Endometrial microvascular endothelial cells (primary cell): ENCODE measurements around the gene TAS2R41. TPM values are rescaled to one million over a fixed set of nuclear protein-coding genes. Genes with fewer than 3 reads are reported as not detected.

Experiments
- in situ Hi-C: cut with HindIII; loops from 2 replicates; pipeline ENCODE4 v1.10.0; 2017; ENCODE audit warnings: low sequenced_read_pairs, low pct_unique_long_range_greater_than_20kb; ENCODE audit errors: inconsistent ontology term
- total RNA-seq: library from RNA; depleted of rRNA; stranded (reverse); fragments of >200 nt; gene quantifications from one replicate; pipeline ENCODE4 v1.2.3, GENCODE V29; 2015; ENCODE audit errors: inconsistent ontology term

The TAS2R41 gene
- total RNA-seq, 1 donor from 2014 or later, result not detected

DNA sequence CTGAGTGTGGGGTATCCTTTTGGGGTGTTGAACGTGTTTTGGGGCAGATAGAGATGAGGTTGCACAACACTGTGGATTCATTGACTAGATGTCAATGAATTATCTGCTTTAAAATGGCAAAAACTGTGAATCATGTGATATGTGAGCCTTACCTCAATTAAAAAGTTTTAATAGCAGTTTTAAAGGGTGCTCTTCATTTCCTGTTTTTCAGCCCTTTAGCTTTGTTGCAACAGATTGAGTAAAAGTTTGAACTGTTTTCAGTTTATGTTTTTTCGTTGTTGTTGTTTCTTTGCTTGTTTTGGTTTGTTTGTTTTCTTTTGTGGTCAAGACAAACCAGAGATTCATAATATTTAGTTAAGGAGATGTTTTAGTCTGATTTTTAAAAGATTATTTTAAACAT is 9.4 kb downstream of the TAS2R41 start:
- in situ Hi-C loops, result no loop called here

DNA sequence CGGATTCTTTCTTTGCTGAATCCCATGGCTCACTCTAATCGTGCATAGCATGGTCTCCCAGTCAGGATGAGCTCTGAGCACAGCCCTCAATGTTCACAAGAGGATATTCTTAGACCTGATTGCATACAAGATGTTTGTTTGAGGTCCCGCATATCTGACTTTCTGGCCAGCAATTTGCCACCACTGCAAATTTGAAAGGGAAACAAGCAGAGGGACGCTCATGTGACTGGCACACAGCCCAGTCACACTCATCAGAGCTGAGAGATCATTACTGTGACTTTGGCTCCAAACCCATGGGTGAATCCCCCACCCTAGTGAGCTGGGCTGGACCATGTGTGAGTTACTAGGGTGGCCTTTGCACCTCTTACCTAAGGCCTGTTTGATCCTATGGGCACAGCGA is 9.9 kb downstream of the TAS2R41 start:
- in situ Hi-C loops, result no loop called here

DNA sequence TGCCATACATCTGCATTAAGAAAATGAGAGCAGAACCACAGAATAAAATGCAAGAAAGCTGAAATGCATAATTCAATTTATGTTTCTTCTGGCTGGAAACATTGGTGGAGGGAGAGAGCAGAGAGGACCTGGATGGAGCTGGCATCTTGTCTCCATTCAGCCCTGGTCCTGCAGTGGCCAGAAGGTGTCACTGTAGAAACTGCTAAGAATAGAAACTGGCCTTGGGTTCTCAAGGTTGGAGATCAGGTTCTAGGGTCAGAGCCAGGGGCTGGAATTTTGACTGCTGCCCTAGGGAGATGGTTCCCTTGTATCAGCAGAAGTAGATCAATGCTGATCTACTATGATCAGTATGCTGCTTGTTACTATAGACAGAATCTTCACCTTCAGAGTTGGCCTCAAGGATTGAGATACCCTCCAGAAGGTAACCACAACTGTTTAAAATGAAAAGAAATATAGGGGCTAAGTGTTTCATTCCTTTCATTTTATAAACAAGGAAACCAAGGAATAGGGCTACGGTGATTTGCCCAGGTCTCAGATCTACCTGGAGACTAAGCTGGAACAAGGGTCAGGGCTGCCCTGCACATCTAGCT is 13.1 kb downstream of the TAS2R41 start:
- in situ Hi-C loops, result no loop called here

DNA sequence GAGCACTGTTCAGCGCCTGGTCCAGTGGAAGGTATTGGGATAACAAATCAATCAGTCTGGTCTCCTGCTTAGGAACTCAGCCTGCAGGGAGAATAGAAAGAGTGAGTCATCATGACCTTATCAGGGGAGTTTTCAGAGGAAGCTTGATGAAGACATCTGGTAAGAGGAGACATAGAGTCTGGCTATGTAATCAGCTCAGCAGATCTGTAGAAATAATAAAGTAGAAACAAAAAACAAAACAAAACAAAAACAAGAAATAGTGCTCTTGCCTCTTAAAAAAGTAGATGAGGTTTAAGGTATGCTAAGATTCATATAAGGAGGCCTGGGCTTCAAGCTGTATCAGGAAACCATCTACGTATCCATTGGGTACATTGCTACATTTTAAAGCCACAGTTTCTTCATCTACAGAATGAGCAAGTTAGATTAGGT is 14.4 kb downstream of the TAS2R41 start:
- in situ Hi-C loops, result no loop called here

DNA sequence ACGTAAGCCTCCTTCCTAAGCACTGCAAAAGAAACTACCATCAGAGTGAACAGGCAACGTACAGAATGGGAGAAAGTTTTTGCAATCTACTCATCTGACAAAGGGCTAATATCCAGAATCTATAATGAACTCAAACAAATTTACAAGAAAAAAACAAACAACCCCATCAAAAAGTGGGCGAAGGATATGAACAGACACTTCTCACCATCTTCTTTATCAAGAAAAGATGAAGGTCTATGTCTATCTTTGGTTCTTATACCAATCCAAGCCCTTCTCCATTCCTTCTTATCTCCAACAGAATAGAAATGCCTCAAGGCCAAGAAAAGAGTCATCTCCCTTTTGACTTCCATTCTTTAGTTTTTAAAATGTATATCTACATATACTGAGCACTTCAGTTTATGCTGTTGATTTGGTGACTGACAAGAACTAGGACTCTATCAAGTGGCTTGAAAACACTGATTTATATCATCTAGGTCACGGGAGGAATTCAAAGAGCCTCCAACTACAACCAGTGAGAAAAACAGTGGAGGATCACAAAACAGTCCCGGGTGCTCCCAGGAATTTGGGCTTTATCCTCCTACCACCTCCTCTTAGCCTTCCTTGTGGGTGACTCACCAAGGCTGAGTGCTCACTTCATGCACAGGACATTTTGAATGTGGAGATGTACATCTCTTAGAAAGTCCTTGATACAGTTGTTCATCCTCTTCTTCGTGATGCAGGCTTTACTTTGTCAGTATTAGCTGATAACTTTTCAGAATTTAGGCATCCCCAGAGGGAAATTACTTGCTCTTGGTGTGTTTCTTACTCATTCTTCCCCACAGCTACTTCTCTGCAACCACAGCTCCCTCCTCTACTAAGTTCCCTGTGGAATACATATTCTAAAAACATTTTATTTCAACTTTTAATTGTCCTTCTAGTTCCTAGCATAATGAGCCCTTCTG is 15.4 kb downstream of the TAS2R41 start:
- in situ Hi-C loops, result no loop called here

DNA sequence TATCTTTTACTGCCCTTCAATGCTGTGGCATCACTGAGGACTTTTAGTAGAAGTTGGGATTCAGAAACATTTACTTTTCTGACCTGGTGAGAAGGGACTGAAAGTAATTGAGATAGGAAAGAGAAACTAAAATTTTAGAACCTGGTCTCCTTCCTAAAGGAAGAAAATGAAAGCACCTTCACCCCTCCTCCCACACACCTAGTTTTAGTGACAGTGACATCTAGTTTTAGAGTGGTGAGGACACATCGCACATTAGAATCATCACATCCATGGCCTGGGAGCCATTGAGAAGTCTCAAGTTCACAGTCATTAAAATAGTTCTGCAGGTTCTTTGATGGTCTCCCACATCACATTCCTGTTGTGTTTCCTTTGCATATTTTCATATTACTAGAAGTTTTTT is 16.1 kb downstream of the TAS2R41 start:
- in situ Hi-C loops, result no loop called here

DNA sequence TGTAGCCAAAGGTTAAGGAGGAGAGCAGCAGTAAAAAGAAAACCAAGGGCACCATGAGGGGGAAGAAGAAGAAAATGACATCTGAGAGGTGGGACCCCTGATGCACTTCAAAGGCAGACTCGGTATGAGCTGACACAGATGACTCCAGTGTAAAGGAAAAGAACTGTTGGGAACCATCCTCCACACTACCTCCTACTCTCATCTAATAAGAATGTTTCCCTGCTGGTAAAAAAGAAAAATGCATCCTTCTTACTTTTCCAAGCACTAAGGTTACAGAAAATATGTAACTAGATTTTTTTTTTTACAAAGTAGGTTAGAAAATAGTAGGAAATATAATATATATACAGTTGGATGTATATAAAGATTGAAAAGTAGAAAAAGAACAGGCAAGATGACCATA is 16.9 kb downstream of the TAS2R41 start:
- in situ Hi-C loops, result no loop called here

DNA sequence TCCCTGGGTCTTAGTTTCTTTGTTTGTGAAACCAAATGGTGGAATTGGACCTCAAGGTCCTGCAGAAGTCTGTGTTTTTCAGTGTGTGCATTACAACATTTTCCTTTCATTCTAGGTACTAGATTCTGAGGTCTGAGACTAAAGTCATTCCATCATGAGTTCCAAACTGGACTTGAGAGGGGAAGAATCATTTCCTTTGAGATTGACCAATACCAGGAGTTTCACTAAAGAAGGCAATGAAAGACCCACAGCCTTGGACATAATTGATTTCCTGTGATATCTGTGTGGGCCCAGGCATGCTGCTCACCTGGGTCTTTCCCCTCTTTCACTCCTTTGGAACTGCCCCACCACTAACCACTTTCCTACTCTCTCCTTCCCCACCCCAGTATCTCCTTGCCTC is 18.2 kb downstream of the TAS2R41 start:
- in situ Hi-C loops, result no loop called here

DNA sequence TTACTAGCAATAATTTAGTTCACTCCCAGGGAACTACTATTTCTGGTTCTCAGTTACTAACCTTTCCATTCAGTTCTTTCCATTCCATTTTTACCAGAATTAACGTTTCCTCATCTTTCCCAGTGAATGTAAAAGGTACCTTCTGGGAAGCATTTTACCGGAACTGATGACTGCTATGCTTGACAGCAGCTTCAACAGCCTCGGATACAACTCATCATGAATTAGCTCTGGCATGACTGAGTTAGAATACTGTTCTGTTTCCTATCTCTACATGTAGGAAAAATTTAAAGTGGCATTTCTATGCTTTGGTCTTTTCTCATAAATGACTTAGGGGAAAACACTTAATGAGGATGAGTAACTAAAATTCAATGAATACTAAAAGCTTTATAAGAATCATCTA is 18.6 kb downstream of the TAS2R41 start:
- in situ Hi-C loops, result no loop called here

DNA sequence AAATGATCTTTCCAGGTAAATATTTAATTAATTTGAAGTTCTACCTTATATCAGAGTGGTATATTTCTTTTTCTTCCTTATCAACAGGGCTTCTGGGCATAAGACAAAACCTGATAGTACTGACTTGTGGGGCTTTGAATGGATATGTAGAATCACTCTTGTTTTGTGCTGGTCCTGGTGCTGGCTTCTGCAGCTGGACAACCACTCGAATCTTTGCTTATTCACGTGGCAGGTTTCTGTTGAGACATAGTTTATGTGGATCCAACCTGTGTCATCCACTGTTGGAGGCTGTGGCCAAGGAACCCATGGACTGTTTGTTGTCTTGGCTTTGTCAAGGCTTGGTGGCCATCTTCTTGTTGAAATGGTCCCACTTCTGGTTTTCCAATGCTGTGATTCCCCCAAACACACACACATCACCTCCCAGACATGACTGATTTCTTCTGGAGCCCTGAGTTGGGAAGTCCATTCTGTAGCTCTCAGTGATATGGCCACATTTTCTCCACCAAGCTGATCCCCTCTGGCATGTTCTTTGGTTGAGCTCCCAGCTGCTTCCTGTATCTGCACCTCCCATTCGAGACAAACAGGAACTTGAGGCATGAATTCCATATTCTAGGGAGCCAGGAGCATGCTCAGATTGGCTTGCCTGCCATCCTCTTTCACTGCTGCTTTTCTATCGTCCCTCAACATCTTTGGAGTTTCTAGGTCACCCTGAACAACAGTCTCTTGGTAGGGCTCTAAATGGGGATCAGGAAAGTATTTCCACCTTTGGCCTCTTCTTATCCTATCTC is 19.5 kb downstream of the TAS2R41 start:
- in situ Hi-C loops, result no loop called here

DNA sequence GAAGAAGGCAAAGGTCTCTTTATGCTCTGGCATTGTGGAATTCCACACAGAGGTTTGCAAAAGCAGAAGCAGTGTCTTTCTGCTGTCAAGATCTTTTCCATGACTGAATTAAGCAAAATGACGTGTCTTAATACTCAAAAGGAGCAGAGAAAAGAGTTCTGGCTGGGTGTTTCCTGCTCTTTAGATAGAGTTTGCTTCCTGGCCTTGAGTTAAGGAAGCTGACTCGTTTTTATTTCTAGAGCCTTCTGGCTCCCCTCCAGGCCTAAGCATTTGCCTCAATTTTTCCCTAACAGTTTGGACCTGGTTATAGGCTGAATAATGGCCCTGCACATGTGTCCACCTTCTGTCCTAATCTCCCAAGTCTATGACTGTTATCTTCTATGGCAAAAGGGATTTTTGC is 21.6 kb downstream of the TAS2R41 start:
- in situ Hi-C loops, result no loop called here

DNA sequence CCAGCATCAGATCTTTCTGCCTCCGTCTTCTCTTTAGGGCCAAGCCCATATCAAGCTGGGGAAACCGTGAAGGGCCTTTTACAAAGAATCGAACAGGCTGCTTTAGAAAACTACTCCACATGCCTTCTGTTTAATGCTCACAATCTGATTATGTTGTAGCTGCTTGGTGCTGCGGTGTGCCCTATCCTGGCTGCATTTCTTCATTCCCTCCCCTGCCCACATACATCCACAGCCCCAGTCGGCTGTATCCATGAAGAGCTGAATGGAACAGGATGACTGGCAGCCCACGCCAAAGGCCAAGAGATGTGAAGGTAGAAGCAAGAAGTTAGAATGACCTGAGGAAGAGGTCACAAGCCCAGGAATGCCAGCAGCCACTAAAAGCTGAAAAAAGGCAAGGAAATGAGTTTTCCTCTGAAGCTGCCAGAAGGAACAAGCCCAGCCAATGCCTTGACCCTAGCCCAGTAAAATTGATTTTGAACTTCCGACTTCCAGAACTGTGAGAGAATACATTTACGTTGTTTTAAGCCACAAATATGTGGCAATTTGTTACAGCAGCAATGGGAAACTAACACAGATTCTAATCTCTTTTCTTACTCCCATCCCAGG is 22.2 kb downstream of the TAS2R41 start:
- in situ Hi-C loops, result no loop called here

DNA sequence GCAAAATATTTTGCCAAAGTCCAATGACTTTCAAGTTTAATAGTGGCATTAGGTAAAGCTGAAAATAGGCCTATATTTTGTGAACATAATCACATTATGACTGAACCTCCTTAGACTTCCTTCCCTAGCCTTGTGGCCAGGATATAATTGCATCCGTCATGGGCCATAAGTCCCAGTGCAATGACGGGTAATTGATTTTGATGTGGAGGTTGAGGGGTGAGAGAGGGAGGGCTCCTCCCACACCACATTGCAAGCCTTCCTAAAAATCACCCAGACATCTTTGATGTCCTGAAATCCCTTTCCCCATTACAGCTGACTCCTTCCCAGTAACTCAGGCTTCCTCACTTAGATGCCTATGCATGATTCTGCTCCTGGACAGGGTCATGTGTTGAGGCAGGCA is 25.6 kb downstream of the TAS2R41 start:
- in situ Hi-C loops, result no loop called here

DNA sequence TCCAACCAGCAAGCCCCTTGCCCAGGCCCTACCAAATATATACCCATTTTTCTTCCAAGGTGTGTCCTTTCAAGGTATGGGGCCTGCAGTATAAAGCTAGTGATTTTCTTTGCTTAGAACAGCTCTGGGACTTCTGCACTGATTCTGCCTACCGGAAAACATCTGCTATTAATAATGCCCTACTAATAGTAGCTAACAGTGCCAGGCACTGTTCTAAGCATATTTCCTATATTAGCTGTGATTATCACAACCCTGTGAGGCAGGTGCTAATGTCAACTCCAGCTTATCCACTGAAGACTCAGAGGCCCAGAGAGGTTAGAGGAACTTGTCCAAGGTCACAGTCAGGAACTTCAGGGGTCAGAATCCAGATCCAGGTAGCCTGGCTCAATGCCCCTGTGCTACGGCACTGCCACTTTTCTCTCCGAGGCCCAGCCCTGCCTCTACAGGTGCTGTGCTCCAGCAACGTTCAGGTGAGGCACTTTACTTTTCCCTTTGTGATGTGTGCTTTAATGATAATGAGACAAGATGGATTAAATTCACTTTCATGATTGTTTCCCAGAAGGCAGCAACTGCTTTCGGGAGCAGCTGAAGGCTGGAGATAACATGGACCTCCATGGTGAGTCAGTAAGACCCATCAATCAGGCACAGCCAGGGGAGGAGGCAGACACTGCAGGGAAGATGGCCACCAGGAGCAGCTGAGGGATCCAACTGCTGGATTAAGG is 26.7 kb downstream of the TAS2R41 start:
- in situ Hi-C loops, result no loop called here

DNA sequence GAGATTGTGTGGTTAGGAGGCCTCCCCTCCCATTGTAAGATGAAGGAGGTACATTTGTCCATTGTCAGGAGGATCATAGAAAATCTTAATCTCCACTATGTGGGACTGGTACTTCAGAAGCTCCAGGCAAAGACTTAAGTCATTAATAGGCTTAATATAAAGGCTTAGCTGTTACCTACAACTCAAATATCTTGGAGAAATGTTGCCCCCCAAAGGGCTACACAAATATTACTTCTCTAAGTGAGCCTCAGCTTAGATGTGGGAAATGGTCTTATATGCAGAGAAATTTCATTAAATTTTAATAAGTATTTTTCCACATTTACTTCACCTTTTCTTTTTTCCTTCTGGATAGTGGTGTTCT is 27.2 kb downstream of the TAS2R41 start:
- in situ Hi-C loops, result no loop called here

DNA sequence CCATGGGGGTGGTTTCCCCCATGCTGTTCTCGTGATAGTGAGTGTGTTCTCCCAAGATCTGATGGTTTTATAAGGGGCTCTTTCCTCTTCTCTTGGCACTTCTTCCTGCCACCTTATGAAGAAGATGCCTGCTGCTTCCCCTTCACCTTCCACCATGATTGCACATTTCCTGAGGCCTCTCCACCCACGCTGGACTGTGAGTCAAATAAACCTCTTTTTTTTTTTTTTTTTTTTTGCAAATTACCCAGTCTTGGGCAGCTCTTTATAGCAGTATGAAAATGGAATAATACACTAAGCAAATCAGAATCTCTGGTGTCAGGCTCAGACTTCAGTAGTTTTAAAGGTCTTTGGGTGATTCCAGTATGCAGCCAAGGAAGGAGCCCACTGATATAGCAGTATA is 28.2 kb downstream of the TAS2R41 start:
- in situ Hi-C loops, result no loop called here

DNA sequence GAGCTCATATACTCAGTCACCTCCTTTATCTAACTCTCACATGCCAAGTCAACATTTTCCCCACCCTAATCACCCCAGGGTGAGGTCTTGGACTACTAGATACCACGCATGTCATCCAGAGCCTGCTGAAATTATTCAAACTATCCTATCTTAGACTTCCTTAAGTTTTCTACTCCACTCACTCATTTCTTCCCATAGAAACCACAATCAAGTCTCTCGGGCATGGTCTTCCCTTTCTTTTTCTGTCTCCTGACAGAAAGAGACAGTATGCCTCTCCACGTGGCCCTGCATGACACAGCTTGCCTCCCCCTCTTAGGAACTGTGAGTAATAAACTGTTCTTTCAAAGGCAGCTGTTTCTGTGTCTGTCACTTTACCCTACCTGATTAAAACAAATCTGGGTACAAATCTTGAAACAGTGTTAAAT is 29.4 kb downstream of the TAS2R41 start:
- in situ Hi-C loops, result no loop called here

DNA sequence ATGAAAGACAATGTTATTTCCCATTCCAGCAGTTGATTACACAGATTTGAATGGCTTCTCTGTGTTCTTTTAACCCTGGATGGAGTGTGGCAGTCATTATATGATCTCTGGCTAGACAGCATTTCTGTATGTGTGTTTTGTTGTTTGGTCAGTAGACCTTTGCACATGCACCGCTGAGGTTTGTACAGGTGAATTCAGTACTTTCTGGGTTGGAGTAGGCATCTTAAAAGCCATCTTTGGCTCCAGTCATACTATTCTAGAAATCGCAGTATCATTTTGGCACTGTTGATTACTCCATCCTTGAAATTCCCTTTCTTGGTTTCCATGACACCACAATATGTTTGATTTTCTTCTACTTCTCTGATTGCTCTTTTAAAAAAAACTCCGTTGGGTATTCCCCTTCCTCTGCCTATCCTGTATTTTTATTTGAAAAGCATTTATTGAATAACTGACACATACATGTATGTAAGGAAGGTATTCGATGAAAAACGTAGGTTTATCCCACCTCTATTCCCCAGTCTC is 29.9 kb downstream of the TAS2R41 start:
- in situ Hi-C loops, result no loop called here
